ENCODE measurements around the gene KRT82.
"Not testable (repeated sequence)": the region's sequence is repeated elsewhere in the genome, so short reads cannot be mapped to it uniquely, and the experiment has no call there.

The KRT82 gene

DNA sequence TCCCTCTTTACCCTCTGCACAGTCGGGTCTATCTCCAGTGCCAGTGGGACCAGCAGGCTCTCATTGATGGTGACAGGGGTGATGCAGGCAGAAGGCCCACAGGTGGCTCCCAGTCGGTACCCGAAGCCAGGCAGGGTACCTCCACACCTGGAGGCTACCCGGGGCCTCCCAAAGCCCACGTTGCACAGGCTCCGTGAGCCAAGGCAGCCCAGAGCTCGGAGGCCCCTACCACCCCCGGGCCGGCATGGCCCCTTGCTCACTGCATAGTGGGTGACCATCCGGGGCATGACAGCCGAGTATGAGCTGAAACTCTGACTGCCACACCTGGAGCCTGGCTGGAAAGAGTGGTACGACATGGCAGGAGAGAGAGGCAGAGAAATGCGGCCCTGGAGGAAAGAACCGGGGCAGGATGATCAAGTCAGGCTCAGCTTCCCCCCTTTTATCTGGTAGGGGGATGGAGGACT, at the start of gene KRT82:
Gene KRT82 (minus strand): TSS at position 414 of the 464 bp plus-strand sequence. CDS start 58 bp downstream, at position 356.
- Histone ChIP-seq H3K9me3 (ENCODE audit: control insufficient read depth, low read length) (no peaks in the 10 kb centered on the region), H3K4me1 (ENCODE audit: control insufficient read depth, insufficient read depth, low read length) (no peaks in the 10 kb centered on the region), H3K36me3 (ENCODE audit: control insufficient read depth, insufficient read depth, low read length) (no peaks in the 10 kb centered on the region), H3K9ac (ENCODE audit: low read length) (no peak within 1 kb of the TSS), H3K4me3 (ENCODE audit: low read length) (no peak within 1 kb of the TSS), H3K27me3 (ENCODE audit: control insufficient read depth, insufficient read depth, low read length) (peaks cover 9% of the 10 kb centered on the region)

DNA sequence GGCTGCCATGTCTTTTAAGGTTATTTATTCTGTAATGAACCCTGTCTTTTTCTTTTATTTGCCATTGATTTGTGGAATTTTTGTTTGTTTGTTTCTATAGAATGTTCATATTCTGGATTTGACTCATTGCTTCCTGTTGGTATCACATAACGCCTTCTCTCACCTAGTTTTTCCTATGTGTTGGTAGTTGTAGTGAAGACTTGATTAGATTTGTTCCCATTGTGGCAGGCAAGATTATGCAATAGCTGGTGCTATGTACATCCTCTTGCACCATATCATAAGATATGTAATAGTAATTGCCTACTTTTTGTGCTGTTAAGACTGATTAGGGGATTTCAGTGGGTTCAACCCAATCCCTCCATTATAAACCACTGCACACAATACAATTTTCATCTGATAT, 49.7 kb upstream of the KRT82 start:
- no peaks in the 10 kb centered on the region for H3K9me3 ChIP-seq (ENCODE audit: control insufficient read depth, low read length)
- H3K9ac ChIP-seq (ENCODE audit: low read length): no peak overlapping the region
- H3K4me1 ChIP-seq (ENCODE audit: control insufficient read depth, insufficient read depth, low read length): peaks cover 3% of the 10 kb centered on the region
- no peak overlapping the region for H3K4me3 ChIP-seq (ENCODE audit: low read length)
- H3K36me3 ChIP-seq (ENCODE audit: control insufficient read depth, insufficient read depth, low read length): no peaks in the 10 kb centered on the region
- no peaks in the 10 kb centered on the region for H3K27me3 ChIP-seq (ENCODE audit: control insufficient read depth, insufficient read depth, low read length)

DNA sequence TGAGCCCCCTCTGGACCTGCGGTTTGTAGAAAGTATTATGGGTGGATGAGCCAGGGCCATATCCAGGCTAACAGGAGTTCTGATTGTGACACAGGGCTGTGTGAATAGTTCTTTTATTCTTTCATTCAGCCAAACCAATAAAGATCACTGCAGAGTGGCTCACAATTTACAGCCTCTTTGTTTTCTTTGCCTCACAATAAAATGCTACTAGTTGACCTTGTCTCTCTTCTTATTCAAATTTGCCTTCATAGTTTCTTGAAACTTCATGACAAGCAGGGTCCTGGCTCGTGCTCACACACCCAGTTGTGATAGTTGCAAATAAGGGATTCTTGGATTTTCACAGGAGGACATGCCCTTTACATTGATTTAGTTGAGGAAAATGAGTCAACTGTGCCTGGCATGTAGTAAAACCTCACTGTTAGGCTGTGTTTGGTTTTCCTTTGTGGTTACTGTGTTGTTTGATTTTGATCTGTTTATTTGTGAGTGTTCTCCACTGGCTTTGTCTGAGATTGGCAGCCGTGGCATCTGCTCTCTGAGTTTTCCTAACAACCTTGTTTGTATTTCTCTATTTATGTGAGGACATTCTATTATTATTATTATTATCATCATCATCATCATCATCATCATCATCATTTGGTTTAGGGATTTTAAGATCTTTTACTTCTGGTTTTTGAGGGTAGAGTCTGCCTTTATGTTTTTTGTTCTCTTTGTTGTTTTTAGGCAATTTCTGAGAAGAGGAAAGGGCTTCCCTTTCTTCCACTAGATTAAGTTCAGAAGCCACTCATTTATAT, 48.5 kb upstream of the KRT82 start:
- Histone ChIP-seq H3K36me3 (ENCODE audit: control insufficient read depth, insufficient read depth, low read length) (no peaks in the 10 kb centered on the region), H3K4me1 (ENCODE audit: control insufficient read depth, insufficient read depth, low read length) (peaks cover 3% of the 10 kb centered on the region), H3K27me3 (ENCODE audit: control insufficient read depth, insufficient read depth, low read length) (no peaks in the 10 kb centered on the region), H3K9ac (ENCODE audit: low read length) (no peak overlapping the region), H3K4me3 (ENCODE audit: low read length) (no peak overlapping the region), H3K9me3 (ENCODE audit: control insufficient read depth, low read length) (no peaks in the 10 kb centered on the region)

- Histone ChIP-seq H3K4me1 (ENCODE audit: control insufficient read depth, insufficient read depth, low read length) (peaks cover 3% of the 10 kb centered on the region), H3K36me3 (ENCODE audit: control insufficient read depth, insufficient read depth, low read length) (no peaks in the 10 kb centered on the region)
Measured at GRCh38 chr12:52452101-52452500, 46.0 kb upstream of the KRT82 start, which contains the start of gene KRT6B. KRT6B (minus strand) TSS chr12:52452146; CDS start chr12:52452078, 68 bp downstream.

DNA sequence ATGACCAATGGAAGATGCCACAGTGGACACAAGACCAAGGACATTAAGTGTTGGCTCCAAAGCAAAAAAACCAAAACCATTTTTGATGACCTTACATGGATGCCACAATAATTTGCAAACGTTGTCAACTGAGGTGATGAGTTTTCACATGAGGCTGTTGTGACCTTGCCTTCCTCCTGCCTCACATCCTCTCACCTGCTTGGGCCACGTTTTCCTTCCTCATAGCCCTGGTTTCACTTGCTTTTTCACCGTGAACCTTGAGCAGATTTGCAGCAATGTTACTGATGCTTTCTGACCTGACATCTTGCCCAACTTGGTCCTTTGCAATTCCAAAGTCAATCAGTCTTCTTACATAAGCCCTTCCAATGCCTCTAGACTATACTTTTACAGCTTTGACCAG, 42.1 kb upstream of the KRT82 start:
- H3K36me3 ChIP-seq (ENCODE audit: control insufficient read depth, insufficient read depth, low read length): no peaks in the 10 kb centered on the region
- H3K9ac ChIP-seq (ENCODE audit: low read length): no peak overlapping the region
- H3K4me3 ChIP-seq (ENCODE audit: low read length): no peak overlapping the region
- no peaks in the 10 kb centered on the region for H3K9me3 ChIP-seq (ENCODE audit: control insufficient read depth, low read length)
- H3K4me1 ChIP-seq (ENCODE audit: control insufficient read depth, insufficient read depth, low read length): peaks cover 8% of the 10 kb centered on the region
- no peaks in the 10 kb centered on the region for H3K27me3 ChIP-seq (ENCODE audit: control insufficient read depth, insufficient read depth, low read length)

More at GRCh38 chr12:52452101-52452500, 46.0 kb upstream of the KRT82 start, which contains the start of gene KRT6B:
- no peaks in the 10 kb centered on the region for H3K27me3 ChIP-seq (ENCODE audit: control insufficient read depth, insufficient read depth, low read length)
- no peak within 1 kb of the TSS for H3K9ac ChIP-seq (ENCODE audit: low read length)
- H3K4me3 ChIP-seq (ENCODE audit: low read length): no peak within 1 kb of the TSS
- H3K9me3 ChIP-seq (ENCODE audit: control insufficient read depth, low read length): no peaks in the 10 kb centered on the region

DNA sequence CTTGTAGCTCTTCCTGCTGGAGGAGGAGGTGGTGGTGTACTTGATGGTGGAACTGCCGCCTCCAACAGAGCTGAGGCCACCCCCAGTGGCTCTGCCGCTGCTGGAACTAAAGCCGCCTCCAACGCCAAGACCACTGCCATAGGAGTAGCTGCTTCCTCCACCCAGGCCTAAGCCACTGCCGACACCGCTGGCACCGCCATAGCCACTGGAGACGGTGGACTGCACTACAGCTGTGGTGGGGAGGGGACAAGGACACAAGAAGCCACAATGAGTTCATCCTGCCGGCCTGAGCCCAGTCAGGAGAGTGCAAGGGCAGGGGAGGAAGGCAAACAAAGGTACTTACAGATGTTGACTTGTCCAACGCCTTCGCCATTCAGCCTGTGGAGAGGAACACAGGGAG, 41.1 kb upstream of the KRT82 start:
- not testable (repeated sequence) for H3K4me3 ChIP-seq (ENCODE audit: low read length); H3K9ac ChIP-seq (ENCODE audit: low read length); H3K4me1 ChIP-seq (ENCODE audit: control insufficient read depth, insufficient read depth, low read length); H3K36me3 ChIP-seq (ENCODE audit: control insufficient read depth, insufficient read depth, low read length); H3K27me3 ChIP-seq (ENCODE audit: control insufficient read depth, insufficient read depth, low read length); H3K9me3 ChIP-seq (ENCODE audit: control insufficient read depth, low read length)

GRCh38 chr12:52446367-52447045, 40.4 kb upstream of the KRT82 start:
- Histone ChIP-seq H3K4me1 (ENCODE audit: control insufficient read depth, insufficient read depth, low read length) (peaks cover 6% of the 10 kb centered on the region), H3K36me3 (ENCODE audit: control insufficient read depth, insufficient read depth, low read length) (no peaks in the 10 kb centered on the region), H3K9me3 (ENCODE audit: control insufficient read depth, low read length) (no peaks in the 10 kb centered on the region), H3K4me3 (ENCODE audit: low read length) (no peak overlapping the region), H3K27me3 (ENCODE audit: control insufficient read depth, insufficient read depth, low read length) (no peaks in the 10 kb centered on the region), H3K9ac (ENCODE audit: low read length) (no peak overlapping the region)

- H3K4me3 ChIP-seq (ENCODE audit: low read length): no peak overlapping the region
Measured at GRCh38 chr12:52445876-52446275, 39.7 kb upstream of the KRT82 start.

GRCh38 chr12:52444647-52445595, 38.8 kb upstream of the KRT82 start:
- no peak overlapping the region for H3K4me3 ChIP-seq (ENCODE audit: low read length)
- no peaks in the 10 kb centered on the region for H3K36me3 ChIP-seq (ENCODE audit: control insufficient read depth, insufficient read depth, low read length)
- H3K9ac ChIP-seq (ENCODE audit: low read length): no peak overlapping the region
- H3K27me3 ChIP-seq (ENCODE audit: control insufficient read depth, insufficient read depth, low read length): no peaks in the 10 kb centered on the region
- H3K4me1 ChIP-seq (ENCODE audit: control insufficient read depth, insufficient read depth, low read length): peaks cover 6% of the 10 kb centered on the region
- H3K9me3 ChIP-seq (ENCODE audit: control insufficient read depth, low read length): no peaks in the 10 kb centered on the region

More at GRCh38 chr12:52445876-52446275, 39.7 kb upstream of the KRT82 start:
- H3K27me3 ChIP-seq (ENCODE audit: control insufficient read depth, insufficient read depth, low read length): no peaks in the 10 kb centered on the region
- no peaks in the 10 kb centered on the region for H3K36me3 ChIP-seq (ENCODE audit: control insufficient read depth, insufficient read depth, low read length)
- no peaks in the 10 kb centered on the region for H3K9me3 ChIP-seq (ENCODE audit: control insufficient read depth, low read length)
- H3K4me1 ChIP-seq (ENCODE audit: control insufficient read depth, insufficient read depth, low read length): peaks cover 6% of the 10 kb centered on the region
- H3K9ac ChIP-seq (ENCODE audit: low read length): no peak overlapping the region

DNA sequence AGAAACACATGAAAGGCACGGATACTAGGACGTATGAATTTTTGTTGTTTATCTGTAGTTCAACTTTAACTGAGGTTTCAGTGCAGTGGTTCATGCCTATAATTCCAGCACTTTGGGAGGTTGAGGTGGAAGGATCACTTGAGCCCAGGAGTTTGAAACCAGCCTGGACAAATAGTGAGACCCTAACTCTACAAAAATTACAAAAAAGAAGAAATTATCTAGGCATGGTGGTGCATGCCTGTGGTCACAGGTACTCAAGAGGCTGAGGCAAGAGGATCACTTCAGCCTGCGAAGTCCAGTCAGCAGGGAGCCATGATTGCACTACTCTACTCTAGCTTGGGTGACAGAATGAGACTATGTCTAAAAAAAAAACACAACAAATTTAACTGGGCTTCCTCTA, 37.8 kb upstream of the KRT82 start:
- Histone ChIP-seq H3K9me3 (ENCODE audit: control insufficient read depth, low read length) (no peaks in the 10 kb centered on the region), H3K9ac (ENCODE audit: low read length) (no peak overlapping the region), H3K4me3 (ENCODE audit: low read length) (no peak overlapping the region), H3K4me1 (ENCODE audit: control insufficient read depth, insufficient read depth, low read length) (peaks cover 7% of the 10 kb centered on the region), H3K36me3 (ENCODE audit: control insufficient read depth, insufficient read depth, low read length) (no peaks in the 10 kb centered on the region), H3K27me3 (ENCODE audit: control insufficient read depth, insufficient read depth, low read length) (no peaks in the 10 kb centered on the region)

DNA sequence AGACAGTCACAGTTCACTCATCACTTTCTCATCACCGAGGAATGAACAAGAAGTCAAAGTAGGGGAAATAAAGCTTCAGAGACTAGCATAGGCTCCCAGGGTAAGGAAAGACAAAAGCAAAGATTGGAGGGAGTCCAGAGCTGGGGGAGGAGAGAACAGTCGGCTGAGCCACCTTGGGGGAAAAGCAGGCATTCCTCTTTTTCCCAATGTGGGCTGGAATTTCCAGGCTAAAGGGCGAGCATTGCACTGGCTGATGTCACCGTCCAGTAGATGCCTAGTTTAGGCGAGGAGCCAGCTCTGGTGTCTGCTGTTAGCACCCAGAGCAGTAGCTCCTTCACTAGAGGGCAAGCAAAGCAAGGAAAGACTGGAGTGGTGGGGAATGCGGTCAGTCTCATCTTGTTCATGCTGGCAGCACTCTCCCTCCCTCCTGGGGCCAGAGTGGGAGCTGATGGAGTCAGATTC, 36.5 kb upstream of the KRT82 start:
- no peaks in the 10 kb centered on the region for H3K27me3 ChIP-seq (ENCODE audit: control insufficient read depth, insufficient read depth, low read length)
- H3K36me3 ChIP-seq (ENCODE audit: control insufficient read depth, insufficient read depth, low read length): no peaks in the 10 kb centered on the region
- peaks cover 12% of the 10 kb centered on the region for H3K4me1 ChIP-seq (ENCODE audit: control insufficient read depth, insufficient read depth, low read length)

More for the DNA sequence above, 36.5 kb upstream of the KRT82 start:
- no peak overlapping the region for H3K4me3 ChIP-seq (ENCODE audit: low read length)
- no peaks in the 10 kb centered on the region for H3K9me3 ChIP-seq (ENCODE audit: control insufficient read depth, low read length)
- H3K9ac ChIP-seq (ENCODE audit: low read length): no peak overlapping the region
